ENCODE data around the gene MACROD2. TPM values are rescaled to one million over a fixed set of nuclear protein-coding genes. Genes with fewer than 3 reads are reported as not detected.

The MACROD2 gene
- total RNA-seq, 1 experiment from 2014 or later = 1.6 TPM

- TF ChIP-seq, protein P1, sequence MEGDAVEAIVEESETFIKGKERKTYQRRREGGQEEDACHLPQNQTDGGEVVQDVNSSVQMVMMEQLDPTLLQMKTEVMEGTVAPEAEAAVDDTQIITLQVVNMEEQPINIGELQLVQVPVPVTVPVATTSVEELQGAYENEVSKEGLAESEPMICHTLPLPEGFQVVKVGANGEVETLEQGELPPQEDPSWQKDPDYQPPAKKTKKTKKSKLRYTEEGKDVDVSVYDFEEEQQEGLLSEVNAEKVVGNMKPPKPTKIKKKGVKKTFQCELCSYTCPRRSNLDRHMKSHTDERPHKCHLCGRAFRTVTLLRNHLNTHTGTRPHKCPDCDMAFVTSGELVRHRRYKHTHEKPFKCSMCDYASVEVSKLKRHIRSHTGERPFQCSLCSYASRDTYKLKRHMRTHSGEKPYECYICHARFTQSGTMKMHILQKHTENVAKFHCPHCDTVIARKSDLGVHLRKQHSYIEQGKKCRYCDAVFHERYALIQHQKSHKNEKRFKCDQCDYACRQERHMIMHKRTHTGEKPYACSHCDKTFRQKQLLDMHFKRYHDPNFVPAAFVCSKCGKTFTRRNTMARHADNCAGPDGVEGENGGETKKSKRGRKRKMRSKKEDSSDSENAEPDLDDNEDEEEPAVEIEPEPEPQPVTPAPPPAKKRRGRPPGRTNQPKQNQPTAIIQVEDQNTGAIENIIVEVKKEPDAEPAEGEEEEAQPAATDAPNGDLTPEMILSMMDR (conservative IDR thresholded peaks at IDR 0.05) = no peak
- no peaks in the 10 kb centered on the region for H3K79me1 ChIP-seq (ENCODE audit: insufficient read depth, low read depth, low read length, poor library complexity, severe bottlenecking)
- peaks cover 0 to 12% (median 4%) of the 10 kb centered on the region in 3 experiments; a peak in 3 of 7 replicates for H3K36me3 Mint-ChIP-seq (ENCODE audit: insufficient read depth in 1 of 3, low read depth in 3 of 3)
- no peak overlapping the region for H2BK5ac ChIP-seq (ENCODE audit: insufficient read length, low read length)
- H2BK15ac ChIP-seq (ENCODE audit: low read depth, low read length) = no peak overlapping the region
- no peak overlapping the region for H3K9ac ChIP-seq (ENCODE audit: extremely low read depth, insufficient read length, low read length)
- no peak overlapping the region for H3K4me2 ChIP-seq (ENCODE audit: insufficient read depth, insufficient read length, low read length)
- no peak overlapping the region for H3K27ac Mint-ChIP-seq
- no peak overlapping the region for H3T11ph ChIP-seq (ENCODE audit: low read length)
- H3K27me3 Mint-ChIP-seq (ENCODE audit: low read depth) = peaks cover 2% of the 10 kb centered on the region; the same call in 1 of the 2 replicates
- H4K8ac ChIP-seq (replicated peaks; ENCODE audit: insufficient read length, low read depth, low read length) = no peak overlapping the region
- H3K9me3 Mint-ChIP-seq = peaks cover 0 to 4% of the 10 kb centered on the region in 2 experiments; a peak in 4 of 5 replicates
- 0 out of 4 replicates have a peak, but pooled peaks cover 0 to 2% of the 10 kb centered on the region in 2 experiments for H3K4me1 Mint-ChIP-seq
- H2BK120ac ChIP-seq (ENCODE audit: low read depth, low read length, poor library complexity, severe bottlenecking) = no peak overlapping the region
- no peaks in the 10 kb centered on the region for H3K9me3 ChIP-seq (ENCODE audit: control insufficient read depth, low read depth, low read length)
- H4K5ac ChIP-seq (ENCODE audit: insufficient read length, low read depth, low read length) = no peak overlapping the region
- no peak overlapping the region for H2BK20ac ChIP-seq (ENCODE audit: low read depth, low read length, poor library complexity, severe bottlenecking)
- H4K20me1 ChIP-seq (ENCODE audit: control insufficient read depth, insufficient read depth, insufficient read length) = no peaks in the 10 kb centered on the region
- no peaks in the 10 kb centered on the region for H3K27me3 ChIP-seq (ENCODE audit: insufficient read depth, low read length)
- 100% methylated on average over 1 of the region's 3 CpGs for WGBS (ENCODE audit: extremely low coverage, insufficient read length, low lambda C conversion rate)
- H3K56ac ChIP-seq (ENCODE audit: insufficient read length, low read depth, low read length) = no peak overlapping the region
- H3K18ac ChIP-seq (ENCODE audit: insufficient read length, low read depth, low read length) = no peak overlapping the region
- no peak for DNase-seq
- H2BK12ac ChIP-seq (ENCODE audit: insufficient read length, low read depth, low read length) = no peak overlapping the region
- no peaks in the 10 kb centered on the region for H3K79me2 ChIP-seq (ENCODE audit: insufficient read depth, low read length)
- H2AK5ac ChIP-seq (ENCODE audit: insufficient read length, low read length) = no peak overlapping the region
- H3K23ac ChIP-seq (ENCODE audit: insufficient read length, low read depth, low read length) = no peak overlapping the region
- H3K4me1 ChIP-seq (ENCODE audit: insufficient read depth, low read length) = no peaks in the 10 kb centered on the region
- H3K14ac ChIP-seq (ENCODE audit: insufficient read depth, low read length) = no peak overlapping the region
- H3K23me2 ChIP-seq (ENCODE audit: insufficient read length, low read depth, low read length, poor library complexity, severe bottlenecking) = no peaks in the 10 kb centered on the region
- H4K91ac ChIP-seq (ENCODE audit: insufficient read length, low read depth, low read length) = no peak overlapping the region
- no peak overlapping the region for H2AFZ ChIP-seq (ENCODE audit: low read length)
- no peak overlapping the region for H3K27ac ChIP-seq (ENCODE audit: insufficient read length, low read depth, low read length)
- H3K4me3 Mint-ChIP-seq = no peak overlapping the region
- no peak overlapping the region for H3K4ac ChIP-seq (ENCODE audit: low read depth, low read length)
Measured at GRCh38 chr20:15905661-15906060, 1910.3 kb downstream of the MACROD2 start.

All from H9 (cell line).